H9 (cell line): ENCODE results near the gene TAF13. TPM values are rescaled to one million over a fixed set of nuclear protein-coding genes. Genes with fewer than 3 reads are reported as not detected.

ENCODE experiments used
- DNase-seq: peaks from one replicate; pipeline ENCODE4 v3.0.0-alpha.2; 2017
- H2AFZ ChIP-seq: one replicate; pipeline ENCODE4 v1.6.1; 2013; ENCODE audit warnings: mild to moderate bottlenecking, low read length, control low read depth, moderate library complexity
- H2AK5ac ChIP-seq: 2 replicates; pipeline ENCODE4 v1.6.1; 2013; ENCODE audit warnings: low read length, control low read depth, mixed read lengths; ENCODE audit not compliant: insufficient read length
- H2BK120ac ChIP-seq: one replicate; pipeline ENCODE4 v1.6.1; 2013; ENCODE audit warnings: low read depth, mild to moderate bottlenecking, low read length, control low read depth, inconsistent platforms; ENCODE audit not compliant: poor library complexity, severe bottlenecking
- H2BK12ac ChIP-seq: 2 replicates; pipeline ENCODE4 v1.6.1; 2013; ENCODE audit warnings: low read length, control low read depth, mixed read lengths, low read depth; ENCODE audit not compliant: insufficient read length
- H2BK15ac ChIP-seq: 2 replicates; pipeline ENCODE4 v1.6.1; 2013; ENCODE audit warnings: low read depth, low read length, control low read depth
- H2BK20ac ChIP-seq: one replicate; pipeline ENCODE4 v1.6.1; 2013; ENCODE audit warnings: low read depth, mild to moderate bottlenecking, low read length, control low read depth, inconsistent platforms; ENCODE audit not compliant: poor library complexity, severe bottlenecking
- H2BK5ac ChIP-seq: 2 replicates; pipeline ENCODE4 v1.6.1; 2013; ENCODE audit warnings: low read length, control low read depth, mixed read lengths; ENCODE audit not compliant: insufficient read length
- H3K14ac ChIP-seq: 2 replicates; pipeline ENCODE4 v1.6.1; 2013; ENCODE audit warnings: low read length, control low read depth; ENCODE audit not compliant: insufficient read depth
- H3K18ac ChIP-seq: 2 replicates; pipeline ENCODE4 v1.6.1; 2013; ENCODE audit warnings: low read depth, mild to moderate bottlenecking, mixed read lengths, low read length, control low read depth; ENCODE audit not compliant: insufficient read length
- H3K23ac ChIP-seq: 2 replicates; pipeline ENCODE4 v1.6.1; 2013; ENCODE audit warnings: low read length, control low read depth, mixed read lengths, low read depth; ENCODE audit not compliant: insufficient read length
- H3K23me2 ChIP-seq: 2 replicates; pipeline ENCODE4 v1.6.1; 2013; ENCODE audit warnings: low read depth, mild to moderate bottlenecking, mixed read lengths, low read length, control low read depth; ENCODE audit not compliant: insufficient read length, poor library complexity, severe bottlenecking
- H3K27ac ChIP-seq: 2 replicates; pipeline ENCODE4 v1.5.1; 2013; ENCODE audit warnings: low read length, control low read depth, mixed read lengths, low read depth; ENCODE audit not compliant: insufficient read length
- H3K27me3 ChIP-seq: 2 replicates; pipeline ENCODE4 v1.6.1; 2013; ENCODE audit warnings: low read length, control low read depth, inconsistent platforms; ENCODE audit not compliant: insufficient read depth
- H3K4ac ChIP-seq: 2 replicates; pipeline ENCODE4 v1.6.1; 2013; ENCODE audit warnings: low read depth, mild to moderate bottlenecking, control low read depth, inconsistent platforms, low read length, moderate library complexity
- H3K4me1 ChIP-seq: 2 replicates; pipeline ENCODE4 v1.6.1; 2013; ENCODE audit warnings: low read length, control low read depth, inconsistent platforms; ENCODE audit not compliant: insufficient read depth
- H3K4me2 ChIP-seq: 2 replicates; pipeline ENCODE4 v1.6.1; 2013; ENCODE audit warnings: low read length, control low read depth, mixed read lengths; ENCODE audit not compliant: insufficient read length, insufficient read depth
- H3K56ac ChIP-seq: 2 replicates; pipeline ENCODE4 v1.6.1; 2013; ENCODE audit warnings: low read depth, mild to moderate bottlenecking, mixed read lengths, low read length, control low read depth; ENCODE audit not compliant: insufficient read length
- H3K79me1 ChIP-seq: 2 replicates; pipeline ENCODE4 v1.6.1; 2013; ENCODE audit warnings: low read depth, mild to moderate bottlenecking, moderate library complexity, low read length, control low read depth, inconsistent platforms; ENCODE audit not compliant: insufficient read depth, poor library complexity, severe bottlenecking
- H3K79me2 ChIP-seq: 2 replicates; pipeline ENCODE4 v1.6.1; 2013; ENCODE audit warnings: low read length, control low read depth, inconsistent platforms; ENCODE audit not compliant: insufficient read depth
- H3K9ac ChIP-seq: 2 replicates; pipeline ENCODE4 v1.6.1; 2013; ENCODE audit warnings: low read length, control low read depth, mixed read lengths; ENCODE audit not compliant: insufficient read length; ENCODE audit errors: extremely low read depth
- H3K9me3 ChIP-seq: one replicate; pipeline ENCODE4 v1.6.1; 2013; ENCODE audit warnings: low read depth, low read length, inconsistent platforms; ENCODE audit not compliant: control insufficient read depth
- H3T11ph ChIP-seq: one replicate; pipeline ENCODE4 v1.6.1; 2013; ENCODE audit warnings: mild to moderate bottlenecking, low read length, control low read depth, inconsistent platforms
- H4K20me1 ChIP-seq: one replicate; pipeline ENCODE4 v1.6.1; 2013; ENCODE audit not compliant: control insufficient read depth, insufficient read length, insufficient read depth
- H4K5ac ChIP-seq: 2 replicates; pipeline ENCODE4 v1.6.1; 2013; ENCODE audit warnings: low read depth, mild to moderate bottlenecking, mixed read lengths, low read length, control low read depth; ENCODE audit not compliant: insufficient read length
- H4K8ac ChIP-seq: replicated peaks from 2 replicates; pipeline ENCODE4 v1.6.1; 2013; ENCODE audit warnings: low read length, control low read depth, mixed read lengths, low read depth; ENCODE audit not compliant: insufficient read length
- H4K91ac ChIP-seq: 2 replicates; pipeline ENCODE4 v1.6.1; 2013; ENCODE audit warnings: low read depth, mild to moderate bottlenecking, moderate library complexity, mixed read lengths, low read length, control low read depth; ENCODE audit not compliant: insufficient read length
- H3K27ac Mint-ChIP-seq, 3 experiments: 2 replicates in 2 of 3; 3 replicates in 1 of 3; pipeline ENCODE4 v1.8.0; 2020 to 2021; ENCODE audit warnings: mixed read lengths in 3 of 3, mild to moderate bottlenecking in 1 of 3, moderate library complexity in 1 of 3
- H3K27me3 Mint-ChIP-seq: 2 replicates; pipeline ENCODE4 v1.8.0; 2021; ENCODE audit warnings: low read depth, mild to moderate bottlenecking, moderate library complexity, mixed read lengths
- H3K36me3 Mint-ChIP-seq, 3 experiments: 2 replicates in 2 of 3; 3 replicates in 1 of 3; pipeline ENCODE4 v1.8.0; 2020 to 2021; ENCODE audit warnings: low read depth in 3 of 3, mixed read lengths in 3 of 3; ENCODE audit not compliant: insufficient read depth in 1 of 3
- H3K4me1 Mint-ChIP-seq, 2 experiments: 2 replicates each; pipeline ENCODE4 v1.8.0; 2020; ENCODE audit warnings: mixed read lengths in 2 of 2
- H3K4me3 Mint-ChIP-seq, 2 experiments: 2 replicates in 1 of 2; 3 replicates in 1 of 2; pipeline ENCODE4 v1.8.0; 2020 to 2021; ENCODE audit warnings: mild to moderate bottlenecking in 2 of 2, mixed read lengths in 2 of 2, moderate library complexity in 1 of 2
- H3K9me3 Mint-ChIP-seq, 2 experiments: 2 replicates in 1 of 2; 3 replicates in 1 of 2; pipeline ENCODE4 v1.8.0; 2020; ENCODE audit warnings: mild to moderate bottlenecking in 2 of 2, mixed read lengths in 2 of 2, moderate library complexity in 1 of 2
- CTCF ChIP-seq: fragments of 200-600 bp; sonication (generic); conservative IDR thresholded peaks from 3 replicates; pipeline ENCODE4 v1.8.0; 2021; ENCODE audit warnings: antibody characterized with exemption, mild to moderate bottlenecking
- WGBS: extraction: QIAGEN DNeasy Blood & Tissue Kit; methylation state at CpG from one replicate; pipeline ENCODE4 v1.1.7; 2013; ENCODE audit warnings: missing lambda C conversion rate, low lambda C conversion rate, mixed read lengths; ENCODE audit not compliant: insufficient read length; ENCODE audit errors: extremely low coverage; 5-methylcytosine and 5-hydroxymethylcytosine counted together
- total RNA-seq: library from RNA; stranded (reverse); gene quantifications from 2 replicates; pipeline ENCODE4 v1.2.1, GENCODE V29; 2021

The TAF13 gene
- total RNA-seq, 1 experiment from 2014 or later, result 50.9 TPM

- Histone ChIP-seq H3K4me2 (no peak overlapping the region), H4K91ac (no peak overlapping the region), H2AK5ac (no peak overlapping the region)
Measured at GRCh38 chr1:109065137-109065536, 10.7 kb downstream of the TAF13 start.

More at GRCh38 chr1:109065137-109065536, 10.7 kb downstream of the TAF13 start:
- Mint-ChIP-seq H3K9me3 (no peaks in the 10 kb centered on the region), H3K27me3 (no peaks in the 10 kb centered on the region; the same call in 1 of the 2 replicates), H3K4me3 (no peak overlapping the region), H3K36me3 (peaks cover 12 to 55% (median 32%) of the 10 kb centered on the region in 3 experiments; a peak in 6 of 7 replicates), H3K27ac (no peak overlapping the region), H3K4me1 (no peaks in the 10 kb centered on the region)
- no peaks in the 10 kb centered on the region; the same call in 1 of the 2 replicates for H3K79me2 ChIP-seq
- no peak overlapping the region for H3K9ac ChIP-seq
- no peak overlapping the region for H3K23ac ChIP-seq
- H3K56ac ChIP-seq, result no peak overlapping the region
- no CpG with 5 or more reads among the region's 3 CpGs for WGBS
- no peak overlapping the region for H2BK20ac ChIP-seq
- H4K20me1 ChIP-seq, result no peaks in the 10 kb centered on the region
- no peak overlapping the region for H3K4ac ChIP-seq
- H4K5ac ChIP-seq, result no peak overlapping the region
- H2BK5ac ChIP-seq, result no peak overlapping the region
- H3K79me1 ChIP-seq, result no peaks in the 10 kb centered on the region
- no peak overlapping the region for H3K18ac ChIP-seq
- H3T11ph ChIP-seq, result no peak overlapping the region
- no peak overlapping the region for H4K8ac ChIP-seq
- H3K27me3 ChIP-seq, result no peaks in the 10 kb centered on the region
- H2BK15ac ChIP-seq, result no peak overlapping the region
- no peaks in the 10 kb centered on the region for H3K9me3 ChIP-seq
- H2BK120ac ChIP-seq, result no peak overlapping the region
- no peak overlapping the region for H3K27ac ChIP-seq
- H3K23me2 ChIP-seq, result no peaks in the 10 kb centered on the region
- no peak overlapping the region for H2AFZ ChIP-seq
- no peak overlapping the region for H3K14ac ChIP-seq
- no peak for DNase-seq
- no peak overlapping the region for H2BK12ac ChIP-seq
- H3K4me1 ChIP-seq, result no peaks in the 10 kb centered on the region
- TF ChIP-seq CTCF, result no peak
